DOHH2 (cell line): ENCODE data around the gene FANK1.

Source experiments
- H3F3A ChIP-seq: fragments of 200-600 bp; sonication (generic), shearing (Covaris generic); 2 replicates; pipeline ENCODE4 v1.6.0; 2016; ENCODE audit warnings: antibody characterized with exemption, mild to moderate bottlenecking; ENCODE audit not compliant: control insufficient read depth, insufficient read depth
- H3K27ac ChIP-seq: fragments of 200-600 bp; sonication (generic); 2 replicates; pipeline ENCODE4 v1.5.1; 2014; ENCODE audit warnings: low read depth, mild to moderate bottlenecking, low read length, moderate library complexity
- H3K27me3 ChIP-seq: fragments of 200-600 bp; sonication (generic); 2 replicates; pipeline ENCODE4 v1.6.1; 2014; ENCODE audit warnings: mild to moderate bottlenecking, low read length, mixed read lengths; ENCODE audit not compliant: control insufficient read depth
- H3K36me3 ChIP-seq: fragments of 200-600 bp; sonication (generic); 2 replicates; pipeline ENCODE4 v1.6.1; 2014; ENCODE audit warnings: mild to moderate bottlenecking, low read length, moderate library complexity, mixed read lengths; ENCODE audit not compliant: control insufficient read depth
- H3K4me1 ChIP-seq: fragments of 200-600 bp; sonication (generic); 2 replicates; pipeline ENCODE4 v1.6.1; 2014; ENCODE audit warnings: mild to moderate bottlenecking, low read length, mixed read lengths; ENCODE audit not compliant: control insufficient read depth
- H3K4me2 ChIP-seq: fragments of 200-600 bp; sonication (generic); 2 replicates; pipeline ENCODE4 v1.6.0; 2014; ENCODE audit warnings: mild to moderate bottlenecking, low read length, moderate library complexity
- H3K4me3 ChIP-seq: fragments of 200-600 bp; sonication (generic); 2 replicates; pipeline ENCODE4 v1.5.1; 2014; ENCODE audit warnings: mild to moderate bottlenecking, low read length, mixed read lengths
- H3K79me2 ChIP-seq: fragments of 200-600 bp; sonication (generic); 2 replicates; pipeline ENCODE4 v1.6.1; 2014; ENCODE audit warnings: mild to moderate bottlenecking, low read length, mixed read lengths; ENCODE audit not compliant: control insufficient read depth
- H3K9me2 ChIP-seq: fragments of 200-600 bp; sonication (generic); replicated peaks from 2 replicates; pipeline ENCODE4 v1.6.1; 2014; ENCODE audit warnings: mild to moderate bottlenecking, low read length, mixed read lengths; ENCODE audit not compliant: control insufficient read depth
- H3K9me3 ChIP-seq: fragments of 200-600 bp; sonication (generic); 2 replicates; pipeline ENCODE4 v1.6.1; 2014; ENCODE audit warnings: antibody characterized with exemption, low read length, mixed read lengths; ENCODE audit not compliant: control insufficient read depth, insufficient read depth
- H4K20me1 ChIP-seq: fragments of 200-600 bp; sonication (generic); 2 replicates; pipeline ENCODE4 v1.6.0; 2014; ENCODE audit warnings: low read depth, mild to moderate bottlenecking, antibody characterized with exemption, low read length, moderate library complexity; ENCODE audit not compliant: control insufficient read depth, insufficient read depth
- CTCF ChIP-seq: fragments of 200-600 bp; sonication (generic); IDR thresholded peaks from one replicate; pipeline ENCODE4 v1.5.1; 2014; ENCODE audit warnings: antibody characterized with exemption, mild to moderate bottlenecking, low read depth, low read length; ENCODE audit not compliant: poor library complexity, severe bottlenecking
- EZH2phosphoT487 ChIP-seq: fragments of 200-600 bp; sonication (generic); IDR thresholded peaks from 2 replicates; pipeline ENCODE4 v1.6.1; 2017; ENCODE audit warnings: borderline replicate concordance, mild to moderate bottlenecking, antibody characterized with exemption, low read length, moderate library complexity, mixed read lengths

The FANK1 gene

GRCh38 chr10:126009650-126010049, 113.3 kb downstream of the FANK1 start:
- TF ChIP-seq CTCF: no peak
- TF ChIP-seq EZH2phosphoT487: no peak
- Histone ChIP-seq H3K4me3 (no peak overlapping the region), H3K4me2 (no peak overlapping the region), H3K4me1 (no peaks in the 10 kb centered on the region), H4K20me1 (no peaks in the 10 kb centered on the region), H3K27me3 (no peaks in the 10 kb centered on the region), H3K27ac (no peak overlapping the region), H3K9me3 (no peaks in the 10 kb centered on the region), H3K79me2 (no peaks in the 10 kb centered on the region), H3F3A (no peaks in the 10 kb centered on the region), H3K9me2 (no peaks in the 10 kb centered on the region), H3K36me3 (no peaks in the 10 kb centered on the region)

DNA sequence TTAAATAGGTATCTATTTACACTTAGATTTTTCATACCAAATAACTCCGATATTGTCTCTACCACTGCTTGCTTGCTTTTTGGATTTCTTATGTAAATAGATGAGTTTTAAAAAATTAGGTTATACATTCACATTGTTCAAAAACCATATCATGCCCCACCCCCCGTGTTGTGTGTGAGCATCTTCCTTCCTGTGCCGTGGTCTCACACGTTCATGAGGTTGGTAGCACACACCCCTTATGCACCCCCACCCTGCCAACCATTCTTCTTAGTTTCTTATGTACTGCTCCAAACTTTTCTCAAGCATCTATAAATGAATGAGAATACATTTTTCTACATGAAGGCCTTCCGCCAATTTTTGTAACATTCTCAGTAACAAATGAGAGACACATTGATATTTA, 115.6 kb downstream of the FANK1 start:
- Histone ChIP-seq H3K4me3 (no peak overlapping the region), H3K79me2 (no peaks in the 10 kb centered on the region), H3K9me3 (no peaks in the 10 kb centered on the region), H3F3A (no peaks in the 10 kb centered on the region), H3K4me1 (no peaks in the 10 kb centered on the region), H3K36me3 (no peaks in the 10 kb centered on the region), H3K27me3 (no peaks in the 10 kb centered on the region), H3K9me2 (no peaks in the 10 kb centered on the region), H3K4me2 (no peak overlapping the region), H4K20me1 (no peaks in the 10 kb centered on the region), H3K27ac (no peak overlapping the region)
- TF ChIP-seq CTCF (no peak), EZH2phosphoT487 (no peak)

GRCh38 chr10:126012485-126012884, 116.1 kb downstream of the FANK1 start:
- no peaks in the 10 kb centered on the region for H3K36me3 ChIP-seq
- no peaks in the 10 kb centered on the region for H3K4me1 ChIP-seq
- H3K27me3 ChIP-seq: no peaks in the 10 kb centered on the region
- H4K20me1 ChIP-seq: no peaks in the 10 kb centered on the region
- H3K79me2 ChIP-seq: no peaks in the 10 kb centered on the region
- H3F3A ChIP-seq: no peaks in the 10 kb centered on the region
- H3K9me3 ChIP-seq: no peaks in the 10 kb centered on the region
- no peaks in the 10 kb centered on the region for H3K9me2 ChIP-seq
- H3K4me3 ChIP-seq: no peak overlapping the region
- no peak for TF ChIP-seq CTCF
- no peak for TF ChIP-seq EZH2phosphoT487
- H3K27ac ChIP-seq: no peak overlapping the region
- no peak overlapping the region for H3K4me2 ChIP-seq
